H1 (cell line): ENCODE measurements around the gene UIMC1. TPM values are rescaled to one million over a fixed set of nuclear protein-coding genes. Genes with fewer than 3 reads are reported as not detected.

Experiments
- CHD7 ChIP-seq: fragments of 300-600 bp; sonication (generic); IDR thresholded peaks from 2 replicates; pipeline ENCODE4 v1.7.1; 2012; ENCODE audit warnings: low read length, moderate library complexity, mild to moderate bottlenecking, inconsistent platforms; ENCODE audit not compliant: insufficient replicate concordance
- EZH2 ChIP-seq: fragments of 200-600 bp; sonication (generic); IDR thresholded peaks from 2 replicates; pipeline ENCODE4 v1.7.1; 2012; ENCODE audit warnings: low read depth, mild to moderate bottlenecking, moderate library complexity, low read length, inconsistent platforms; ENCODE audit not compliant: severe bottlenecking
- HDAC2 ChIP-seq, 2 experiments: fragments of 300-600 bp in 1 of 2; sonication (generic) in 1 of 2; IDR thresholded peaks; 2 replicates each; pipeline ENCODE4 v1.6.1; 2011 to 2012; ENCODE audit warnings: low read depth in 2 of 2, low read length in 2 of 2, mild to moderate bottlenecking in 2 of 2, moderate library complexity in 2 of 2, borderline replicate concordance in 1 of 2, inconsistent platforms in 1 of 2
- POLR2A ChIP-seq, 2 experiments: IDR thresholded peaks; 1 replicate in 1 of 2; 2 replicates in 1 of 2; pipeline ENCODE4 v1.6.1; 2011; ENCODE audit warnings: low read depth in 2 of 2, low read length in 2 of 2, mild to moderate bottlenecking in 2 of 2; ENCODE audit errors: control extremely low read depth in 1 of 2
- RBBP5 ChIP-seq: IDR thresholded peaks from 2 replicates; pipeline ENCODE4 v1.7.1; 2012; ENCODE audit warnings: low read depth, mild to moderate bottlenecking, inconsistent platforms, low read length, moderate library complexity, borderline replicate concordance
- RNF2 ChIP-seq: fragments of 200-900, 300-1000 bp; sonication (generic); IDR thresholded peaks from 2 replicates; pipeline ENCODE4 v1.7.1; 2016; ENCODE audit warnings: borderline replicate concordance, low read depth, mild to moderate bottlenecking, antibody characterized with exemption, low read length; ENCODE audit not compliant: poor library complexity, severe bottlenecking; ENCODE audit errors: missing control alignments
- RXRA ChIP-seq: IDR thresholded peaks from 2 replicates; pipeline ENCODE4 v1.6.1; 2011; ENCODE audit warnings: low read depth, mild to moderate bottlenecking, low read length, moderate library complexity; ENCODE audit not compliant: insufficient read depth
- SRF ChIP-seq: IDR thresholded peaks from 2 replicates; pipeline ENCODE4 v1.6.1; 2011; ENCODE audit warnings: mild to moderate bottlenecking, low read depth, low read length, moderate library complexity
- TBP ChIP-seq: IDR thresholded peaks from 2 replicates; pipeline ENCODE4 v1.6.1; 2011; ENCODE audit warnings: low read depth, low read length, improper control_type of control experiment
- TCF12 ChIP-seq: IDR thresholded peaks from 2 replicates; pipeline ENCODE4 v1.6.1; 2011; ENCODE audit warnings: low read depth, mild to moderate bottlenecking, low read length
- TEAD4 ChIP-seq: IDR thresholded peaks from 2 replicates; pipeline ENCODE4 v1.6.1; 2012; ENCODE audit warnings: low read depth, low read length, inconsistent platforms, mixed read lengths
- polyA plus RNA-seq, 7 experiments: library from polyadenylated mRNA; depleted of rRNA in 3 of 7; stranded (reverse) in 5 of 7; unstranded in 2 of 7; fragments of >200 nt in 5 of 7; fragments of 200-250 nt in 2 of 7; gene quantifications; 1 replicate in 5 of 7; 2 replicates in 1 of 7; 4 replicates in 1 of 7; pipeline versions ENCODE4 v1.2.1 to v1.2.3, GENCODE V29; 2011 to 2013; ENCODE audit warnings: missing spikeins in 2 of 7, mixed read lengths in 2 of 7
- total RNA-seq: library from RNA; stranded (reverse); fragmentation: NEBNext Ultra II Directional; extraction: Animal tissue kit (Norgen Biotek cat#: 25700); gene quantifications from 2 replicates; pipeline ENCODE4 v1.2.1, GENCODE V29; 2021

UIMC1 gene
- total and polyA plus RNA-seq, 2 of the 8 experiments (the other 6 are each of a cell fraction or from before 2014, with no cell fraction given): 12.8 to 43.7 TPM

- TF ChIP-seq CHD7: no peak
- no peak for TF ChIP-seq SRF
- no peak for TF ChIP-seq TEAD4
- no peak for TF ChIP-seq RXRA
- TF ChIP-seq POLR2A (IDR thresholded peaks at IDR 0.05; ENCODE audit: control extremely low read depth in 1 of 2, low read depth in 2 of 2, low read length in 2 of 2): no peak
- no peak for TF ChIP-seq HDAC2 (IDR thresholded peaks at IDR 0.05; ENCODE audit: borderline replicate concordance in 1 of 2, low read depth in 2 of 2, low read length in 2 of 2)
- TF ChIP-seq TCF12: no peak
- TF ChIP-seq EZH2: no peak
- TF ChIP-seq TBP: no peak
- no peak for TF ChIP-seq RBBP5
- TF ChIP-seq RNF2: no peak
Measured at GRCh38 chr5:177025101-177025601, 18.6 kb upstream of the UIMC1 start (continued).
